GM12801 (cell line): ENCODE results near the gene IFIT1.

Experiments
- TF ChIP-seq, protein P1 (sequence below): IDR thresholded peaks from one replicate; pipeline ENCODE4 v1.5.1; 2011; ENCODE audit warnings: control low read depth; ENCODE audit not compliant: insufficient read length; ENCODE audit errors: extremely low read depth

Gene IFIT1

DNA sequence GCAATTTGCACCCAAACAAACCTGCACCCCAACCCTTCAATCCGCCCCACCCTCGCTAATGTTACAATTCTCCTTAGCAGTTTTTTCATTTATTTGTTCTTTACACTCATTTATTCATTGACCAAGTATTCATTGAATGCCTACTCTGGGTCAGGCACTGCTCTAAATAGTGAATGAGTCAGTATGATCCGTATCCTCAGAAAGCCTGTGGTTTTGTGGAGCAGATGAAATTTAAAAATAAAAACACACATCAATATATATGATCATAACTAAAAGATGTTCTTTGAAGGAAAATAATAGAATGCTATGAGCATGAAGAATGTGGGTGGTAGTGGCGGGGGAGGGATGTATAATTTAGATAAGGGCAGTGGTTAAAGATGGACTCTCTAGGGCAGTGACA lies 35.2 kb downstream of the IFIT1 start:
- TF ChIP-seq, protein P1, sequence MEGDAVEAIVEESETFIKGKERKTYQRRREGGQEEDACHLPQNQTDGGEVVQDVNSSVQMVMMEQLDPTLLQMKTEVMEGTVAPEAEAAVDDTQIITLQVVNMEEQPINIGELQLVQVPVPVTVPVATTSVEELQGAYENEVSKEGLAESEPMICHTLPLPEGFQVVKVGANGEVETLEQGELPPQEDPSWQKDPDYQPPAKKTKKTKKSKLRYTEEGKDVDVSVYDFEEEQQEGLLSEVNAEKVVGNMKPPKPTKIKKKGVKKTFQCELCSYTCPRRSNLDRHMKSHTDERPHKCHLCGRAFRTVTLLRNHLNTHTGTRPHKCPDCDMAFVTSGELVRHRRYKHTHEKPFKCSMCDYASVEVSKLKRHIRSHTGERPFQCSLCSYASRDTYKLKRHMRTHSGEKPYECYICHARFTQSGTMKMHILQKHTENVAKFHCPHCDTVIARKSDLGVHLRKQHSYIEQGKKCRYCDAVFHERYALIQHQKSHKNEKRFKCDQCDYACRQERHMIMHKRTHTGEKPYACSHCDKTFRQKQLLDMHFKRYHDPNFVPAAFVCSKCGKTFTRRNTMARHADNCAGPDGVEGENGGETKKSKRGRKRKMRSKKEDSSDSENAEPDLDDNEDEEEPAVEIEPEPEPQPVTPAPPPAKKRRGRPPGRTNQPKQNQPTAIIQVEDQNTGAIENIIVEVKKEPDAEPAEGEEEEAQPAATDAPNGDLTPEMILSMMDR, result no peak

DNA sequence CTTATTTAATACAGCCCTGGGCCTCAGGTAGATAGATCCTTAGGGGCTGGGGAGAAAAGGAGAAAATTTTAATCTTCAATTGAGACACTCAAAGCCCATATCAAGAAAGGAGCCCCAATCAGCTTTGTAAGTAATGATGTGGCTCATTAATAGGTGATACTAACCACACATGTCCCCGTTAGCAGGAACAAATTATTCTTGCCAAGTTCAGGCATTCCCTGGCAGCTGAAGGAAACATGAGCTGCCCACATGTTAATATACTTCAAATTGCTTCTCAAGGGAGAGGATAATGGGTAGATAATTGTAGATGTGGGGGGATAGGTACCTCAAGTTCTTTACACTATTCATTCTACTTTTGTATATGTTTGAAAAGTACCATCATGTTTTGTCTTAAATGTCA lies 36.5 kb downstream of the IFIT1 start:
- TF ChIP-seq, protein P1, result no peak

DNA sequence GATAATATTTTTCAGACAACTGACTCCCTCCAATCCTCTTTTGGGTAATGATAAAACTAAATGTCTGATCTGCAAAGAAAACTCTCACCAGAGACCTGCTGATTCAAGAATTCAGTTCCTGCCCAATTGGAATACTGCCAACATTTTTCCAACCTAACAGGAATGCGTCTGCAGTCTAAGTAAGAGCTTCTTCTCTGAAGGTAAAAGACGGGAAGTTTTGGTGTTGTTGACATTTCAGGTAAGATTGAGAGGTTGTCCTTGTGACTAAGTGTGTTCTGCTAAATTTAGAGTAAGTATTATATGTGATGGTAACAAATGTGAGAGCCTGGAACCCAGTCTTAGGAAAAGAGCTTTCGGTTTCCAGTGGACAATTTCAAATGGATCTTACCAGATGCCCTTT lies 39.6 kb downstream of the IFIT1 start:
- TF ChIP-seq, protein P1, result no peak

DNA sequence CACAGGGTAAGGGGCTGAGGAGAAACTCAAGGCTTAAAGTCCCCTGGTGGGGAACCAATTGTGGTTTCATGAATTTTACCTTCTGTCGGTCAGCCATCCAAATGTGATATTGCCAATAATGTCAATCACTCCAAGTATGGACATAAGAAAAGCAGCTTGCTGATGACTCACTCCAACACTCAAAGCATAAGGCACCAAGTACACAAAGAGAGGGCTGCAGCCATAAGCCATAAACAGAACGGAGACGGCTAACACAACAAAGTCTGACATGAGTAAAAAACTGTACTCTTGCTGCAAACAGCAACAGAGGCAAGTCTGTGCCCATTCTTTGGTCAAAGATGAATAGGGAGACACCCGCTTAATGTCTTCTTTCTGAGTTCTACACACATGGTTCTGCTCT lies 46.1 kb downstream of the IFIT1 start:
- TF ChIP-seq, protein P1, result no peak

DNA sequence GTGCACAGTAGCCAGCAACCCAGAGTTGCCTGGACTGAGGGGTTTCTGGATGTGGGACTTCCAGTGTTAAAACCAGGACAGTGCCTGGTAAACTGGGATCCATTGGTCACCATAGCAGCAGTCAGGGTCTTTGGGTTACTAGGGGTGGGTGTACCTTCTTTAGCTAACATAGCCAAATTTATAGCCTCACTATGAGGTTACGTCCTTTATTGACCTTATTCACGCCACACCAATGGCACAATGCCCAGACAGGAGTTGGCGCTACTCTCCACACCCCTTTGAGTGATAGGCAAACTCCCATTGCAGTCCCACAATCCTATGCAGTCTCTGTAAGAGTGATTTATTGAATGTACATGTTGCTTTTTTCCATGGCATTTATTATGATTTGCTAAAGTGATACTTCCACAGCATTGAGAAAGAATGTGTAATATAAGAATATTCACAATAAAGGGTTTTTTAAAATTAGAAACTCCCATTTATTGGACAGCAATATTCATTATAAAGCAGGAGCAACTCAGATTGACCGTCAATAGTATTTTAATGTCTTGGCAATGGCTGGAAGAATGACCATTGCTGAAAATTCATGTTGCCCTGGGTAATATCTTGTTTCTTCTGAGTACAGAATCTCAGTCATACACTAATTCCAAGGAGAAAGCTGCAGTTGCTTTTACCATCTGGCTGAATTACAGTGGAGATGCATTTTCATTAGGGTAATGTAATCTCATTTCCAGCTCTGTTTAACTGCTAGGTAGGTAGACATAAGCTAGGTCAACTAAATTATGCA lies 48.0 kb downstream of the IFIT1 start:
- TF ChIP-seq, protein P1, result no peak

DNA sequence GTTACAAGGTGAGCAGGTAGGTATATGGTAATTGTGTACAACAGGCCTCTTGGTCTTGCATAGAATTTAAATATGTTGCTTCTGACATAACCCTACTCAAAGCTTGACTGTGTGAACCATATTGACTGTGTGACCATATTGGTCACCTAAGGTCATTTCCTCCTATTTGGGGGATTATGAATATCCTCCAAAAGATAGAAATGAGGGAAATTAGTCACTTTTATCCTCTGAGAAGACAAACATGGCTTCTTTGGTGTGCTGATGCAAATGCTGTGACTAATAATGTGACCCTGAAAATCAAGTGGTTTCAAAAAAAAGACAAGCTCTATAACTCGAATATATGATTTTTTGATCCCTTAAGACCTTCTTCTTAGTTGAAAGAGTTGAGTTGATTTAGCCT lies 49.9 kb downstream of the IFIT1 start:
- TF ChIP-seq, protein P1, result no peak

DNA sequence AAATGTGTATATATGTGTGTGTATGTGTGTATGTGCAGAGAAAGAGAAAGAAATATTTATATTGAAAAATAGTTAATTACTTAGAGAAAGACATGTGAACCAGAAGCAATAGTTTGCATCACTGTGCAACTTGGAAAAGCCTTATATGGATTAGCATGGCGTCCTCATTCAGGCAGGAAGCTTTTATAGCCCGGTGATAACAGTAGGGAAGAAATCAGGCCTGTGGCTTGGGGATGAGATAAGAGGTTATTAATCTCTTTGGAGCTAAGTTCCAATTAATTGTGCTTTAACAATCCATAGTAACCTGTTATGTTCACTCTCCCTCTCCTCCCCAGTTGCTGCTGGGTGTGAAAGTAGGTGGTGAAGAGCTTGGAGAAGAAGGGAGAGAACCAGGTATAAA lies 58.5 kb downstream of the IFIT1 start:
- TF ChIP-seq, protein P1, result no peak
